Measurements from ENCODE around the gene RAB26. TPM values are rescaled to one million over a fixed set of nuclear protein-coding genes. Genes with fewer than 3 reads are reported as not detected.
"Not testable (repeated sequence)": the region's sequence is repeated elsewhere in the genome, so short reads cannot be mapped to it uniquely, and the experiment has no call there.

Gene RAB26
- total RNA-seq, 2 donors from 2014 or later, result 0.82 to 2.0 TPM

DNA sequence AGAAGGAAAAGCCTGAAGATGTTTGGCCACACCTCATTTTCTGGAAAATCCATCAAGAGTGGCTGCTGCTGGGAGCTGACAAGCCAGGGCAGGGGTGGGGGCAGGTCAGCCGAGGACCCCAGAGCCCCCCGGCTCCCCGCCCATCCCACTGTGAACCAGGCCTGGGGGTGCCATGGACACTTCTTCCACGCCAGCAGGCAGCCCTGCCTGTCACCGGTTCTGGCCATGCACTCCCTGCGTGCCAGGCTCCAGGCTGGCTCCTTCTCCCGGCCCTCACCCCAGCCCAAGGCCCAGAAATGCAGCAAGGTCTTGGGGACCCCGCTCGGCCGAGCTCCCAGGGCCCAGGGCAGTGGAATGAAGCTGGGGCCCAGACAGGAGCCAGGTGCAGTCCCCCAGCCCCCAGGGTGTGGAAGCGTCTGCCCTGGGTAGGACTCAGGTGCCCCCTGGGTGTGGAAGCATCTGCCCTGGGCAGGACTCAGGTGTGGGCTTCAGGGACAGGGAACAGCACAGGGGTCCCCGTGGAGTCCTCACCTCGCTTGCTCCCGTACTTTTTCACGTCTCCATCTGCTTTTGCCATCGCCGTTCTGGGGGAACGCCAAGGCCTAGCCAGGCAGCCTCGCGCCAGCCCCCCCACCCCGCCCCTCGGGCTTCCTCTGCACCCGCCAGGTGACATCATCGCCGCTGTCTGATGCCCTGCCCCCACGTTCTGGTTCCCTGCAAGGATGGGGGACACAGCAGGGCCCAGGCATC lies 25.3 kb upstream of the RAB26 start:
- H3K9me3 Mint-ChIP-seq; H3K27me3 Mint-ChIP-seq (ENCODE audit: low read depth); H3K4me3 Mint-ChIP-seq; DNase-seq; H3K36me3 Mint-ChIP-seq (ENCODE audit: insufficient read depth in 2 of 2); ATAC-seq (replicated peaks in 1 of 2); H3K27ac Mint-ChIP-seq: not testable (repeated sequence)
- H3K4me1 Mint-ChIP-seq (ENCODE audit: low read depth), result peaks cover 21% of the 10 kb centered on the region

DNA sequence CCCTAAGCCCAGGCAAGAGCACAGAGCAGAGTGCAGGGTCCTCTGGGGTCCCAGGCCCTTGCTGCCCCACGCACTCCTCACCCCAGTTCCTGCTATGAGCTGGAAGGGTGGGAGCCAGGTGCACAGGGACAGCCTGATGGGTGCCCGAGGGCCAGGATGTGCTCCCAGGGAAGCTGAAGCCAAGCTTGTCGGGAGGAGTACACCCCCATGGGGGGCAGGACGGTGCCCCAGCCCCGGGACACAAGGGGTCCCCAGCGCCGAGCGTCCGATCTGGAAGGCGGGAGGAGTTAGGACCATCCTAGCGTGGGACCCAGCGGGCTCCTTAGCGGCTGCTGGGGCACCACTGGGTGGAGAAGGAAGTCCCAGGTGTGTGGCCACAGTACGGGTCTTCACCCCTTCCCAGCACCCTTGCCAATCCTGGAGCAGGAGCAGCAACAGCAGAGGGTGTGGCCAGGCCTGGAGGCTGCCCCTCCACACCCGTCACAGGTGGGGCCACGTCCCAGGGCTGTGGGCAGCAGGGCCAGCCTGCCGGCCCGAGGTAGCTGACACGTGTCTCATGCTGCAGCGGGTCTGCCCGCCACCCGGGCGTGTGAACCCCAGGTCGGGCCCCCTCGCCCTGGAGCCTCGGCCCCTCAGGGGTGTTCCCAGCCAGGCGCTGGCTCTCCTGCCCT lies 24.6 kb upstream of the RAB26 start:
- DNase-seq; H3K9me3 Mint-ChIP-seq; ATAC-seq (replicated peaks in 1 of 2): not testable (repeated sequence)

DNA sequence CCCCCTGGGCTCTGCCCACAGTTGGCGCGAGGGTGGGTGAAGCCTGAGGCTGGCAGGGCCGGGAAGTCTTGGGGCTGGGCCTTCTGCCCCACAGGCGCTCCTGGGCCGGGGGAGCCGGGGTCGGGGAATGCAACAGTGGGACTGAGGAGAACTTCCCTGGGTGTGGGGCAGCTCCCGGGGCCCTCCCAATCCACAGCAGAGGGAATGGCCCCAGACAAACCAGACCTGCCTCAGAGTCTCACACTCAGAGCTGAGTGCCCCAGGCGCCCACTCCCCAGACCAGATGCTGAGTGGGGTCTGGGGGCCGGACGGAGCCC lies 24.1 kb upstream of the RAB26 start:
- DNase-seq; H3K36me3 Mint-ChIP-seq (ENCODE audit: insufficient read depth in 2 of 2); H3K27me3 Mint-ChIP-seq (ENCODE audit: low read depth); H3K27ac Mint-ChIP-seq; H3K4me3 Mint-ChIP-seq; H3K9me3 Mint-ChIP-seq; ATAC-seq (replicated peaks in 1 of 2): not testable (repeated sequence)
- peaks cover 30% of the 10 kb centered on the region for H3K4me1 Mint-ChIP-seq (ENCODE audit: low read depth)

More for the DNA sequence above, 24.6 kb upstream of the RAB26 start:
- H3K27ac Mint-ChIP-seq; H3K4me3 Mint-ChIP-seq; H3K27me3 Mint-ChIP-seq (ENCODE audit: low read depth); H3K36me3 Mint-ChIP-seq (ENCODE audit: insufficient read depth in 2 of 2): not testable (repeated sequence)
- H3K4me1 Mint-ChIP-seq (ENCODE audit: low read depth), result peaks cover 28% of the 10 kb centered on the region

DNA sequence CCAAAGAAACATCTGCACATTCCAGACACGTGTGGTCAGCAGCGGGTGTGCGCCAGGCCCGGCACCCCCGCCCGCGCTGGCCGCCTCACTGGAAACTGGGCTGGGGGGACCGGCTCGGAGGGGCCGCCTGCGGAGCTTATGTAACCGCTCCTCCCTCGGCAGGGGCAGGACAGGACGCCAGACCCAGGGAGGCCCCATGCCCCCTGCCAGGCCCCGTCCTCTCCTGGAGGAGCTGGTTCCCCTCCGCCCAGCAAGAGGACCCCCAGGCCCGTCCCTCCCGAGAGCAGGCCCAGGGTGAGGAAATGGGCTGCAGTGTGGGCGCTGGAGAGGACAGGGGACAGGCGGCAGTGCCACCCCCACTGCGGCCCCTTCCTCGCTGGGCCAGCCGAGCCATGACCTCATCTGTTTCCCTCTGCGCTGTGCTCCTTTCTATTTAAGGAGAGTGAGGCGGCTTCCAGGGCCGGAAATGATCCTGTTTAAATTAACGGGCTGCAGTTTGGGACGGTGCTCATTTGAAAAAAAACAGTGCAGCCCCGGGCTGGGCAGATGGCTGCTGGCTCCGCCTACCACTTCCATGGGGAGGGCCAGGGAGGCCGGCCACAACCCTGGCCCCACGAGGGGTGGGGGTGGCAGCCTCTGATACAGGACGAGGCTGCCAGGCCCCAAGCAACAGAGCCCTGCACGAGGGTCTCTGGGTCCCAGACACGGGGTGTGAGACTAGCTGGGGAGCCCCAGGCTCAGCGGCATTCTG lies 23.6 kb upstream of the RAB26 start:
- peaks cover 30% of the 10 kb centered on the region for H3K4me1 Mint-ChIP-seq (ENCODE audit: low read depth)
- not testable (repeated sequence) for H3K27me3 Mint-ChIP-seq (ENCODE audit: low read depth); H3K9me3 Mint-ChIP-seq; H3K27ac Mint-ChIP-seq; H3K4me3 Mint-ChIP-seq; H3K36me3 Mint-ChIP-seq (ENCODE audit: insufficient read depth in 2 of 2); ATAC-seq (replicated peaks in 1 of 2); DNase-seq

DNA sequence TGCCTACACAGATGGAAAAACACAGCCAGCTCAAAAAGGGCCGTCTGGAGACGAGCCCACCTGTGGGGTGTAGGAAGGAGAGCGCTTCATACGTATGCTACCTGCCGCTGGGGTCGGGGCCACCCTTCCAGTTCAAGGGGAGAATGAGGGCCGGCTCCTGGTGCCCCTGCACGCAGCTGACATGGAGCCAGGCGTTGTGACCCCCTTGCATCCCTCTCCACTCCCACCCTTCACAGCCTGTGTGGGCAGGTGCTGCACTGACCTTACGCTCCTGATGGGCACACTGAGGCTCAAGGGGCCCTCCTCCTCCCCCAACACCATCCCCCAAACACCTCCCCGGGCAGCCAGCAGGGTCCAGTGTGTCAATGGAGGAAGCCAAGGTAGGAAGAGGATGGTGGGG lies 22.8 kb upstream of the RAB26 start:
- H3K4me3 Mint-ChIP-seq; ATAC-seq (replicated peaks in 1 of 2); DNase-seq; H3K27ac Mint-ChIP-seq; H3K27me3 Mint-ChIP-seq (ENCODE audit: low read depth); H3K36me3 Mint-ChIP-seq (ENCODE audit: insufficient read depth in 2 of 2); H3K9me3 Mint-ChIP-seq: not testable (repeated sequence)
- H3K4me1 Mint-ChIP-seq (ENCODE audit: low read depth), result peaks cover 30% of the 10 kb centered on the region

DNA sequence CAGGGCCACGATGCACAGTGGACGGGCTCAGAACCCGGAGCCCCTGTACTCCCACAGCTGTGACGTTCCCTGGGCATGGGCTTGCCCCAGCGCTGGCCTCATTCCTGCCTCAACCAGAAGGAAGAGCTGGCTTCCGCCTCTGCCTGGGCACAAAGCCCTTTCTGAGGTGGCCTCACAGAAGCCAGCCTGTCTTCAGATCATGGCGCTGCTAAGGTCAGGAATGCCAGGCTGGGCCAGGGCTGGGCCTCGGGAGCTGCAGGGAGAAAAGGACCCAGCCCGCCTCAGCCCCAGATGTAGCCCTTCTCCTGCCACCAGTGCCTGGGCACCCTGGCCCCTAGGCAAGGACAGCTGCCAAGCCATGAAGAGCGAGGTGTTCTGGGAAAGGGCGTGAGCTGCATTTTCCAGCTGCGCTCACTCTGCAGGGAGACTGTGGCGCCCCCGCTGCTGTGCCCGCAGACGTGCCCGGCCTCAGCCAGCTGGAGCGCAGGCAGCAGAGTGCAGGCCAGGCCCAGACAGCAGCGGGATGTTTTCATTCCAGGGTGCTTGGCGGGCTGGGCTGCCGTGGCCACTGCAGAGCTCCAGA lies 22.2 kb upstream of the RAB26 start:
- ATAC-seq (replicated peaks in 1 of 2); H3K36me3 Mint-ChIP-seq (ENCODE audit: insufficient read depth in 2 of 2); H3K27me3 Mint-ChIP-seq (ENCODE audit: low read depth); H3K9me3 Mint-ChIP-seq; DNase-seq; H3K27ac Mint-ChIP-seq; H3K4me3 Mint-ChIP-seq: not testable (repeated sequence)
- peaks cover 24% of the 10 kb centered on the region for H3K4me1 Mint-ChIP-seq (ENCODE audit: low read depth)

DNA sequence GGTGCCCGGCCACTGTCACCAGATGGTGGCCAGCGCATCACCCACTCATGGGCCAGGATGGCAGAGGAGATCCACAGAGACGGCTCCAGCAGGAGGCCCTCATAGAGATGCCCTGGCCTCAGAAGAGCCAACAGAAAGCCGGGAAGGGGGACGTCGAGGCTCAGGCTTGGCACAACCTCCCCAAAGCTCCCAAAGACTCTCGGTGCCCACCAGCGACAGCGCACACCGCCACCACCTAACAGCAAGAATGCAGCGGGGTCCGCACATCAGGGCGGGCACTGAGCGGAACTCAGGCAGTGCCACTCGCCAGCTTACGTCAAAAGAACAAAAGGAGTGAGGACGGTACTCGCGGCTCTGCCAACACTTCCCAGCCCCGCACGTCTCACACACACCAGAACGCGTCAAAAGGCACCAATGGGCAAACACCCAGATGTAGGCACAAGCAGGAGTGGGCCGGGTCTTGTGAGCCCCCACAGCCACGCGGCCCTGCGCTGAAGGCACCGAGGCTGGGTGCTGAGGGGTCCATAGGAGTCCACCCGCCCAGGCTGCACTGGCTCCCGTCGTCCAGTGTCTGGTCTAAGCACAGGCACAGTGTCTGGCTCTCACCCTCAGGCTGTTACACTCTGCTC lies 21.4 kb upstream of the RAB26 start:
- not testable (repeated sequence) for H3K36me3 Mint-ChIP-seq (ENCODE audit: insufficient read depth in 2 of 2); H3K9me3 Mint-ChIP-seq; ATAC-seq (replicated peaks in 1 of 2); H3K27me3 Mint-ChIP-seq (ENCODE audit: low read depth); H3K27ac Mint-ChIP-seq; DNase-seq
- H3K4me1 Mint-ChIP-seq (ENCODE audit: low read depth), result peaks cover 22% of the 10 kb centered on the region
- peak overlapping the region in 1 of 2 donors; percentile 67 for H3K4me3 Mint-ChIP-seq

DNA sequence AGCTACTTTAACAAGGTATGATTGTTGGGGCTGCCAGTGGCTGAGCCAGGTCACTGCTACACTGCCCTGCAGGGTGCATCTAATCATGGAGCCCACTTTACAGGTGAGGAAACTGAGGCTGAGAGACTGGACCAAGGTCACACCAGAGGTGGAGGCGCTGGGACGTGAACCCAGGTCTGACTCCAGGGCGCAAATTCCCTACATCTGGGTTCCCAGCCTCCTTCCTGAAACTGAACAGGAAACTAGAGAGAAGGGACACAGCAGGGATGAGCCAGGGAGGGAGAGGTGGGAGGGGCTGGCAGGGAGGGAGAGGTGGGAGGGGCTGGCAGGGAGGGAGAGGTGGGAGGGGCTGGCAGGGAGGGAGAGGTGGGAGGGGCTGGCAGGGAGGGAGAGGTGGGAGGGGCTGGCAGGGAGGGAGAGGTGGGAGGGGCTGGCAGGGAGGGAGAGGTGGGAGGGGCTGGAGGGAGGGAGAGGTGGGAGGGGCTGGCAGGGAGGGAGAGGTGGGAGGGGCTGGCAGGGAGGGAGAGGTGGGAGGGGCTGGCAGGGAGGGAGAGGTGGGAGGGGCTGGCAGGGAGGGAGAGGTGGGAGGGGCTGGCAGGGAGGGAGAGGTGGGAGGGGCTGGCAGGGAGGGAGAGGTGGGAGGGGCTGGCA lies 20.7 kb upstream of the RAB26 start:
- Mint-ChIP-seq H3K4me3 (peak overlapping the region in 1 of 2 donors; percentile 67), H3K4me1 (ENCODE audit: low read depth) (peaks cover 22% of the 10 kb centered on the region)
- DNase-seq; H3K36me3 Mint-ChIP-seq (ENCODE audit: insufficient read depth in 2 of 2); H3K27ac Mint-ChIP-seq; H3K27me3 Mint-ChIP-seq (ENCODE audit: low read depth); H3K9me3 Mint-ChIP-seq: not testable (repeated sequence)
- peak in 1 of 2 donors; percentile 2 for ATAC-seq (replicated peaks in 1 of 2)

DNA sequence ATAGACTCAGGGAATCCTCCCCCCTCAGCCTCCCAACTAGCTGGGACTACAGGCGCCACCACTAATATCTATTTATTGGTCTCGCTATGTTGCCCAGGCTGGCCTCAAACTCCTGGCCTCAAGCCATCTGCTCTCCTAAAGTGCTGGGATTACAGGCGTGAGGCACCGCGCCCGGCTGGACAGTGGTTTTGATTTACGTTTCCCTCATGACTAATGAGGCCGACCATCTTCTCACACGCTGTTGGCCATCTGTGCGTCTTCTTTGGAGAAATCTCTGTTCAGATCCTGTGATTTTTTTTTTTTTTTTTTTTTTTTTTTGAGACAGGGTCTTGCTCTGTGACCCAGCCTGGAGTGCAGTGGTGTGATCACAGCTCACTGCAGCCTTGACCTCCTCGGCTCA lies 19.2 kb upstream of the RAB26 start:
- not testable (repeated sequence) for H3K36me3 Mint-ChIP-seq (ENCODE audit: insufficient read depth in 2 of 2); DNase-seq; H3K27me3 Mint-ChIP-seq (ENCODE audit: low read depth); ATAC-seq (replicated peaks in 1 of 2); H3K9me3 Mint-ChIP-seq
- Mint-ChIP-seq H3K4me1 (ENCODE audit: low read depth) (peaks cover 22% of the 10 kb centered on the region), H3K4me3 (peak overlapping the region; percentile 82 to 87), H3K27ac (peak overlapping the region; percentile 38)

DNA sequence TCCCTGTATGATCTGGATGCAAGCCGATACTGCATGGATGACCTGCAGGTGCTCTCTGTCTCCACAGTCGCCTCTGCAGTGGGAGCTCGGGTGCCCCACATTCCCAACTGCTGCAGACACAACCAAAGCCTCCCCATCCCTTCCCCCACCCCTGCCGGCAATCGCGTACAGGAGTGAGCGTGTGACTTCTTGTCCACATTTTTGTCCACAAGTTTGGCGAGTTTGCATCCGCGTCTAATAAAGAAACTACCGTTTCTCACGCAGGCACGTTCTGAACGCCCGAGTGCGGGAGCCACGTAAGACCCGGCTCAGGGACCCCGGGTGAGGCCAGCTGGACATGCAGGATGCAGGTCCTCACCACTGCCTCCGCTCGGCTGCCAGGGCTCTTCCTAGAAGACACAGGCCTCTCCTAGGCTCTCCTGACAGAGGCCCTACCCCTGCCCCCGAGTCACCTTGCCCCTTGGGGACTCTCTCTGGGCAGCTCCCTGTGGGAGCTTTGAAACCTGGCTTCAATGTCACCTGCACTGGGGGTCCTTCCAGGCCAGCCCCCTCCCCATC lies 18.5 kb upstream of the RAB26 start:
- not testable (repeated sequence) for H3K27ac Mint-ChIP-seq, H3K4me3 Mint-ChIP-seq

DNA sequence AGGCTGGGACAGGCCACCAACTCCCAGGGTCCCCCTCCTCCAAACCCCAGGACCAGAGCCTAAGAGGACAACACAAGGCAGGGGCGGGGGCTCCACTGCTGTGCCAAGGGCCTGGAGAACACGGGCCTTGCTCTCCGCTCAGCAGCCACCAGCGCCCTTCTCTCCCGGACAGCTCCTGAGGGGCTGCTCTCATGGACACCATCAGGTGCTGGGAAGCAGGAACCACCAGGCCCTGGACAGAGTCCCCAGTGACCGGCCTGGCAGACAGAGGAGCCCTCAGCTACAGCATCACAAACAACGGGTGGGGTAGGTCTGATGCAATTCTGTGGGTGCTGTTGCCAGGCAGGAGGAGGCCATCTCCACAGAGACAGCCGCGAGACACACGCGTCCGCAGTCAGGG lies 14.6 kb upstream of the RAB26 start:
- ATAC-seq (replicated peaks in 1 of 2); H3K27ac Mint-ChIP-seq: not testable (repeated sequence)

More for the DNA sequence above, 18.5 kb upstream of the RAB26 start:
- H3K36me3 Mint-ChIP-seq (ENCODE audit: insufficient read depth in 2 of 2); DNase-seq; H3K9me3 Mint-ChIP-seq; ATAC-seq (replicated peaks in 1 of 2); H3K27me3 Mint-ChIP-seq (ENCODE audit: low read depth): not testable (repeated sequence)
- peaks cover 22% of the 10 kb centered on the region for H3K4me1 Mint-ChIP-seq (ENCODE audit: low read depth)

DNA sequence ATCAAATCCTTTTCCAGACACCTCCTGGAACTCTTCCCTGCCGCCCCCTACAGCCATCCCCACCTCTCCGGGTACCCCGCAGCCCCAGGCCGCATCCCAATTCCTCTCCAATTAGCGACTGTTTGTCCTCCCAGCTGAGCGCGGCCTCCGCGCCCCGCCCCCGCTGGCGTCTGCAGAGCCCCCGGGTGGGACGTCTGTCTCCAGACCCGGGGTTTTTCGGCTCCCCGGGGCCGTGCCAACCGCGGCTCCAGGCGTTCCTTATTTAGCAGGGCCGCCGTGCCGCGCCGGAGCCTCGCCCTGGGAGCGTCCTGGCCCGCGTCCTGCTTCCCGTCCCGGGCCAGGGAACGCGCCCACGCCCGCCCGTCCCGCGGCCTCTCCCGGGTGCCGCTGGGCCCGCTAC lies 13.4 kb upstream of the RAB26 start:
- H3K27ac Mint-ChIP-seq, result not testable (repeated sequence)

More for the DNA sequence above, 14.6 kb upstream of the RAB26 start:
- DNase-seq; H3K9me3 Mint-ChIP-seq; H3K27me3 Mint-ChIP-seq (ENCODE audit: low read depth); H3K4me1 Mint-ChIP-seq (ENCODE audit: low read depth); H3K36me3 Mint-ChIP-seq (ENCODE audit: insufficient read depth in 2 of 2): not testable (repeated sequence)
- peak overlapping the region; percentile 18 to 54 for H3K4me3 Mint-ChIP-seq

More for the DNA sequence above, 13.4 kb upstream of the RAB26 start:
- not testable (repeated sequence) for H3K36me3 Mint-ChIP-seq (ENCODE audit: insufficient read depth in 2 of 2); ATAC-seq (replicated peaks in 1 of 2); H3K9me3 Mint-ChIP-seq; H3K4me1 Mint-ChIP-seq (ENCODE audit: low read depth); H3K27me3 Mint-ChIP-seq (ENCODE audit: low read depth); DNase-seq
- peak overlapping the region; percentile 86 for H3K4me3 Mint-ChIP-seq
